Lower leg skin (tissue), 4 donors: Measurements from ENCODE around the gene ARID1B. TPM values are rescaled to one million over a fixed set of nuclear protein-coding genes. Genes with fewer than 3 reads are reported as not detected.

Experiments used
- DNase-seq, 2 donors: peaks; one replicate each; pipeline ENCODE4 v3.0.0-alpha.2; 2019; ENCODE audit warnings: low spot score in 2 of 2
- H3K4me3 ChIP-seq: fragments of 200-600 bp; sonication (generic); 2 replicates; pipeline ENCODE4 v1.5.1; 2017; ENCODE audit warnings: mild to moderate bottlenecking, low read depth; ENCODE audit not compliant: poor library complexity, severe bottlenecking
- POLR2A ChIP-seq, 2 donors: fragments of 450-650 bp; IDR thresholded peaks; one replicate each; pipeline ENCODE4 v1.6.1; 2016 to 2017; ENCODE audit warnings: antibody characterized with exemption in 2 of 2, mild to moderate bottlenecking in 1 of 2, moderate library complexity in 1 of 2
- WGBS, 2 donors: methylation state at CpG; one replicate each; pipeline ENCODE4 v1.1.5; 2018; 5-methylcytosine and 5-hydroxymethylcytosine counted together
- intact Hi-C: fragments of 100-400 bp; cut with DNase I; formaldehyde crosslinking; loops from one replicate; pipeline ENCODE4 v1.15.0; 2023; ENCODE audit warnings: low total_unique reads
- total RNA-seq, 4 donors: library from RNA; depleted of rRNA; stranded (reverse); fragments of >200 nt; gene quantifications; one replicate each; pipeline ENCODE4 v1.1.0, GENCODE V29; 2016
- TF ChIP-seq, protein P1 (sequence below), 3 donors: fragments of 450-650 bp; IDR thresholded peaks; one replicate each; pipeline ENCODE4 v1.5.1; 2016; ENCODE audit warnings: antibody characterized with exemption in 3 of 3, mild to moderate bottlenecking in 3 of 3, moderate library complexity in 2 of 3

Gene ARID1B
- total RNA-seq, 4 donors from 2014 or later: 87.3 to 132 (median 102) TPM

DNA sequence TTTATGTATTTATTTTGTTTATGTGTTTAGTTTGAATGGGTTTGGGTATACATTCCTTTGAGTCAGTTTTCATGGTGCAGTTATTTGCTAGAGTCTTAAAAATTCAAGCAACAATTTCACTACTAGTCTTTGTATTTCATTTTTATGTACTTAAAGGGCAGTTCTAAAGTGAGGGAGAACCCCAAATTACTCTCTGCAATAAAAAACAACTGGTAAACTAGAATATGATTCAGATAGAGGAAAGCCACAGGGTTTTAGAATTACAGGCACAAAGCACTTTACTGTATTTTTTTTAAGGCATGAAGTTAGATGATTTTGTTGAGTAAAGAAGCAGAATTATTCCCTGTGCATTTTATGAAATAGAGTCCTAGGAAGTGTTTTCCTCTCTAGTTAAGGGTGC, 183.3 kb downstream of the ARID1B start:
- TF ChIP-seq, protein P1, sequence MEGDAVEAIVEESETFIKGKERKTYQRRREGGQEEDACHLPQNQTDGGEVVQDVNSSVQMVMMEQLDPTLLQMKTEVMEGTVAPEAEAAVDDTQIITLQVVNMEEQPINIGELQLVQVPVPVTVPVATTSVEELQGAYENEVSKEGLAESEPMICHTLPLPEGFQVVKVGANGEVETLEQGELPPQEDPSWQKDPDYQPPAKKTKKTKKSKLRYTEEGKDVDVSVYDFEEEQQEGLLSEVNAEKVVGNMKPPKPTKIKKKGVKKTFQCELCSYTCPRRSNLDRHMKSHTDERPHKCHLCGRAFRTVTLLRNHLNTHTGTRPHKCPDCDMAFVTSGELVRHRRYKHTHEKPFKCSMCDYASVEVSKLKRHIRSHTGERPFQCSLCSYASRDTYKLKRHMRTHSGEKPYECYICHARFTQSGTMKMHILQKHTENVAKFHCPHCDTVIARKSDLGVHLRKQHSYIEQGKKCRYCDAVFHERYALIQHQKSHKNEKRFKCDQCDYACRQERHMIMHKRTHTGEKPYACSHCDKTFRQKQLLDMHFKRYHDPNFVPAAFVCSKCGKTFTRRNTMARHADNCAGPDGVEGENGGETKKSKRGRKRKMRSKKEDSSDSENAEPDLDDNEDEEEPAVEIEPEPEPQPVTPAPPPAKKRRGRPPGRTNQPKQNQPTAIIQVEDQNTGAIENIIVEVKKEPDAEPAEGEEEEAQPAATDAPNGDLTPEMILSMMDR (IDR thresholded peaks at IDR 0.05): no peak
- no peak for TF ChIP-seq POLR2A (IDR thresholded peaks at IDR 0.05)
- intact Hi-C loops: no loop called here
- DNase-seq: no peak
- no peak overlapping the region for H3K4me3 ChIP-seq

DNA sequence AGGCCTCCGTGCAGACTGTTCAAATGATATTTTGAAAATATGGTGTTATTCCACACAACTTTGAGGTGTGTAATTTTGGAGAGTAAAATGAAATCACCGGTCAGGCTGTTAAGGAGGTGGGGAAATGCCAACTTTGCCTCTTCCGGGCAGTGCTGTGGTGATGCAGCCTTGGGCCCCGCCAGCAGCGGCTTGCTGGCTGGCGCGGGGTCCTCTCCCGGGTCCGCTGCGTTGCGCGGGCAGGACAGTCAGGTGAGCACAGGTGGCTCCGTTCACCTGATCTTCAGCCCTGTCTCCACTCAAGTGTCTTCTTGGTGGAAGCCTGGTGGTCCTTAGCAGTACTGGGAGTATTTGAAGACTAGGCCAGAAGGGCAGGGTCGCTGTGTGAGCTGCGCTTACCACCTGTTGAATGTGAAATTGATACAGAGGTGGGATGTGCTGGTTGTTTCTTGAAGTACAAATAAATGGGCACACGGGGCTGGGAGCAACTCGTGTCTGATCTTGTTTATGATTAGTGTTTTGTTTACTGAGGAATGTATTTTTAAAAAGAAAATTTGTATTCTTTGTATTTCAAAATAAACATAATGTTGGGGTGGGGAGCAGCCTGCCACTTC, 184.2 kb downstream of the ARID1B start:
- TF ChIP-seq, protein P1 (IDR thresholded peaks at IDR 0.05): no peak
- no peak for TF ChIP-seq POLR2A (IDR thresholded peaks at IDR 0.05)
- H3K4me3 ChIP-seq: no peak overlapping the region
- intact Hi-C loops: no loop called here
- 93% methylated on average over 17 of the region's 17 CpGs for WGBS, 2 donors
- no peak for DNase-seq

- H3K4me3 ChIP-seq: no peak overlapping the region
- no peak for TF ChIP-seq POLR2A (IDR thresholded peaks at IDR 0.05)
- TF ChIP-seq, protein P1 (IDR thresholded peaks at IDR 0.05): no peak
- 39 to 55% methylated on average over 10 of the region's 10 CpGs for WGBS, 2 donors
- no peak for DNase-seq
- intact Hi-C loops: no loop called here
Observed at GRCh38 chr6:156963712-156964700, 186.8 kb downstream of the ARID1B start.

- H3K4me3 ChIP-seq: no peak overlapping the region
- TF ChIP-seq POLR2A (IDR thresholded peaks at IDR 0.05): no peak
- TF ChIP-seq, protein P1 (IDR thresholded peaks at IDR 0.05): no peak
- DNase-seq: no peak
- intact Hi-C loops: no loop called here
- 98 to 99% methylated on average over 4 of the region's 4 CpGs for WGBS, 2 donors
Observed at GRCh38 chr6:156967852-156968251, 190.7 kb downstream of the ARID1B start.

DNA sequence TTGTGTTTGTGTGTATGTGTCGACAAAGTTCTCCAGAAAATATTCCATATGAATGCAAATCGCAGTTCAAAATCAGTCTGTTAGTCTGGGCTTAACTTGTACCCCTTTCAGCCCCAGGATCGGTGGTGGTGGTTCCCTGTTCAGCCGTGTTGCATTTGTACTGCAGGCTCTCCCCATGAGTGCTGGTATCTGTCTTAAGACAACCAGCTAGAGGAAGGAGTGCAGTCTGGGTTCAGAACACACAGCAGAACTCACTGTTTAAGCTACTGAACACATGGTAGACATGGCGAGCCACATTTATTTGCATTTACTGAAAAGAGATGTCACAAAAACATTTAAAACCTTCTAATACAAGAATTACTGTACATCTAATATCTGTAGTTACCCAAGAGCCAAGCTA, 192.1 kb downstream of the ARID1B start:
- intact Hi-C loops: no loop called here
- no peak for TF ChIP-seq POLR2A (IDR thresholded peaks at IDR 0.05)
- TF ChIP-seq, protein P1 (IDR thresholded peaks at IDR 0.05): no peak
- whole genome bisulfite sequencing, 2 donors: 91 to 97% methylated on average over 5 of the region's 5 CpGs
- no peak overlapping the region for H3K4me3 ChIP-seq
- DNase-seq: no peak
